C4-2B (cell line): ENCODE data around the gene CKAP2L.

ENCODE experiments used
- H3K27ac ChIP-seq: fragments of 450-650 bp; 2 replicates; pipeline ENCODE4 v1.5.1; 2017
- CTCF ChIP-seq: fragments of 450-650 bp; conservative IDR thresholded peaks from 2 replicates; pipeline ENCODE4 v1.5.1; 2017; ENCODE audit warnings: mild to moderate bottlenecking
- ZFX ChIP-seq: fragments of 450-650 bp; IDR thresholded peaks from 2 replicates; pipeline ENCODE4 v1.6.1; 2017

The CKAP2L gene

DNA sequence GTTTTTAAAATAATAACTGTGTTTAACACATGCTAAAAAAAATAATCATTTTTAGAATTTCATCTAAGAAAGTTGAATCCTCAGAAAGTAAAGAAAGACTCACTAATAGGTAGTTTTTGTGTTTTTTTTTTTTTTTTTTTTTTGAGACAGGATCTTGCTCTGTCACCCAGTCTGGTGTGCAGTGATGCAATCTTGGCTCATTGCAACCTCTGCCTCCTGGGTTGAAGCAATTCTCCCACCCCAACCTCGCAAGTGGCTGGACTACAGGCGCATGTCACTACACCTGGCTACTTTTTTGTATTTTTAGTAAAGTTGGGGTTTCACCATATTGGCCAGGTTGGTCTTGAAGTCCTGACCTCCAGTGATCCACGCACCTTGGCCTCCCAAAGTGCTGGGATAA, 7.1 kb downstream of the CKAP2L start:
- H3K27ac ChIP-seq, result no peak overlapping the region
- TF ChIP-seq CTCF, result no peak
- TF ChIP-seq ZFX, result no peak

- no peak overlapping the region for H3K27ac ChIP-seq
- TF ChIP-seq CTCF, result no peak
- TF ChIP-seq ZFX, result no peak
Measured at GRCh38 chr2:112756207-112756606, 8.2 kb downstream of the CKAP2L start.

- no peak overlapping the region for H3K27ac ChIP-seq
- TF ChIP-seq ZFX (no peak), CTCF (no peak)
Measured at GRCh38 chr2:112755444-112755843, 9.0 kb downstream of the CKAP2L start.

GRCh38 chr2:112754564-112754963, 9.8 kb downstream of the CKAP2L start:
- no peak for TF ChIP-seq CTCF
- no peak for TF ChIP-seq ZFX
- H3K27ac ChIP-seq, result no peak overlapping the region

DNA sequence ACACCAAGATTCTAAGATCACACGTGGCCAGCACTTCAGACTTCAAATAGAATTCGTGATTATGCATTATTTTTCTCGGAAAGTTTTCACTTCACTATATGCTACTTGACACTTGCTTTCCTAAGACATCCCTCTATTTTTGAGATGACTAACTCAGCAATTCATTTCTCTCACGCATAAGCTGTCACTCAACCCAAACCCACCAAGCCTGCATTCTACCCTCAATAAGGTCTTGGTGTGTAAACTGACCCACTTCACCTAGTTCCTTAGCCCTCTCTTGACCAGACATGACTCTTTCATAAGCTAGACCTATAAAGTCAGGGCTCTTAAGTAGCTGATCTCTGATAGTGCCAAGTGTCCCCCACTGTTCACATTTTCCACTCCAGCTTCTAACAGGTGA, 11.7 kb downstream of the CKAP2L start:
- no peak overlapping the region for H3K27ac ChIP-seq
- TF ChIP-seq CTCF (no peak), ZFX (no peak)

DNA sequence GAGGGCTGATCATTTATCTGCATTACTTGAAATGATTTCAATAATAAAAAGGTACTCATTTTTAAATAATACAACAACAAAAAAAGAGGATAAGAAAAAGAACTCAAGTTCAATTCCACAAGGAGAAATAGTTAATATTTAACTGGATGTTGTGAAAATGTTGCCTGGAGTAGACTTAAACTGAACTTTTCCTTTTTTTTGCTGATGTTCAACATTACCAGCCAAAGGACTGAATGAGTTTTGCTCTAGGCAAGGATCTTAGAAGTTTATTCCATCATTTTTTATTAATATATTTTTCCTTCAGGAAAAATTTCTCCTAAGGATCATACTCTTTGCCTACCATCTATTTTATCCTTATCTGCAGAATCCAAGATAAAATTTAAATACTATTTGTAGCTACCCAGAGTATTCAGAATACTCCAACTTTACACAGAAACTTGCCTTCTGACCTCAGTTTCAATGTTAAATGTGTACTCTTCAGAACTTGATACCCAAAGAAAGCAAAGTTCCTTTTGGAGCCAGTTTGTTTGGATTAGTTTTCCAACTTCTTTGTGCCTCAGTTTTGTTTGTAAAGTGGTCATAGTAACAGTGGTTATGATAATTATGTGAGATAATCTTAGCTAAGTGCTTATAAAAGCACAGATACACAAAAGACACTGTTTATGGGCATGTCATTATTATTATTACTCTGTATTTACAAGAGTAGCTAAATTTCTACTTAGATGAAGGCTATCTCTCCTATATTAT, 12.8 kb downstream of the CKAP2L start:
- H3K27ac ChIP-seq, result no peak overlapping the region

DNA sequence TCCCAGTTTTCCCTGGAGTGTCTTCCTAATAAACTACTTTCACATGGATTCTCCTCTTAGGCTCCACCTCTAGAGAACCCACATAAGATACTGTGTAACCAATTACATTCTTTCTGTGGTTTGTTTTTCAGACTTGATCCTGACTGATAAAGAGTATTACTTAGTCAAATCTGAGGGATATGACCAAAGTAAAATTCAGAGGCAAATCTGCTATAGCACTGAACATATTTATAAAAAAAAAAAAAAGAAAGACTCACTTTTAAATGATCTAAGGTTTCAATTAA, 13.9 kb downstream of the CKAP2L start:
- TF ChIP-seq CTCF (no peak), ZFX (no peak)
- H3K27ac ChIP-seq, result no peak overlapping the region

More for the DNA sequence above, 12.8 kb downstream of the CKAP2L start:
- TF ChIP-seq ZFX (no peak), CTCF (no peak)
